Endodermal cell (in vitro differentiated cells): ENCODE measurements around the gene TMTC2. TPM values are rescaled to one million over a fixed set of nuclear protein-coding genes. Genes with fewer than 3 reads are reported as not detected.

ENCODE experiments used
- DNase-seq: peaks from one replicate; pipeline ENCODE4 v3.0.0-alpha.2; 2017
- H3K27ac ChIP-seq: 2 replicates; pipeline ENCODE4 v1.5.1; 2013; ENCODE audit warnings: mild to moderate bottlenecking, low read depth, low read length, moderate library complexity
- H3K27me3 ChIP-seq: 2 replicates; pipeline ENCODE4 v1.6.1; 2013; ENCODE audit warnings: mild to moderate bottlenecking, low read length, moderate library complexity; ENCODE audit not compliant: insufficient read depth, control insufficient read depth, poor library complexity, severe bottlenecking
- H3K36me3 ChIP-seq: 2 replicates; pipeline ENCODE4 v1.7.0; 2013; ENCODE audit warnings: mild to moderate bottlenecking, low read length, moderate library complexity; ENCODE audit not compliant: control insufficient read depth, insufficient read depth
- H3K4me1 ChIP-seq: one replicate; pipeline ENCODE4 v1.7.0; 2013; ENCODE audit warnings: low read length; ENCODE audit not compliant: control insufficient read depth, insufficient read depth
- H3K4me3 ChIP-seq: 2 replicates; pipeline ENCODE4 v1.5.1; 2013; ENCODE audit warnings: mild to moderate bottlenecking, low read length, moderate library complexity
- H3K9ac ChIP-seq: 2 replicates; pipeline ENCODE4 v1.6.1; 2013; ENCODE audit warnings: mild to moderate bottlenecking, low read length, moderate library complexity; ENCODE audit not compliant: poor library complexity, severe bottlenecking; ENCODE audit errors: extremely low read depth
- H3K9me3 ChIP-seq: 2 replicates; pipeline ENCODE4 v1.6.1; 2013; ENCODE audit warnings: mild to moderate bottlenecking, low read length, moderate library complexity; ENCODE audit not compliant: control insufficient read depth
- H3K27ac Mint-ChIP-seq: 2 replicates; pipeline ENCODE4 v1.8.0; 2020; ENCODE audit warnings: mixed read lengths
- H3K27me3 Mint-ChIP-seq: 2 replicates; pipeline ENCODE4 v1.8.0; 2021; ENCODE audit warnings: mild to moderate bottlenecking, mixed read lengths; ENCODE audit not compliant: insufficient read depth
- H3K36me3 Mint-ChIP-seq: 2 replicates; pipeline ENCODE4 v1.8.0; 2020; ENCODE audit warnings: low read depth, mixed read lengths
- H3K4me1 Mint-ChIP-seq: 2 replicates; pipeline ENCODE4 v1.8.0; 2020; ENCODE audit warnings: mixed read lengths
- H3K4me3 Mint-ChIP-seq: 2 replicates; pipeline ENCODE4 v1.8.0; 2020; ENCODE audit warnings: mild to moderate bottlenecking, moderate library complexity, mixed read lengths
- H3K9me3 Mint-ChIP-seq: 2 replicates; pipeline ENCODE4 v1.8.0; 2020; ENCODE audit warnings: mild to moderate bottlenecking, mixed read lengths
- WGBS, 2 experiments: methylation state at CpG; one replicate each; pipeline versions ENCODE4 v1.1.5 to v1.1.7; 2013; ENCODE audit warnings: missing lambda C conversion rate in 2 of 2, mixed read lengths in 1 of 2; ENCODE audit not compliant: insufficient coverage in 1 of 2, insufficient read length in 1 of 2; 5-methylcytosine and 5-hydroxymethylcytosine counted together
- total RNA-seq, 2 donors: library from RNA; stranded (reverse); fragmentation: NEBNext Ultra II Directional in 1 of 2; extraction: Animal tissue kit (Norgen Biotek cat#: 25700) in 1 of 2; gene quantifications; 2 replicates in 1 of 2; 3 replicates in 1 of 2; pipeline ENCODE4 v1.2.1, GENCODE V29; 2021
- TF ChIP-seq, protein P1 (sequence below): fragments of 200-600 bp; sonication (generic); conservative IDR thresholded peaks from 2 replicates; pipeline ENCODE4 v1.5.0; 2021; ENCODE audit warnings: antibody characterized with exemption, mild to moderate bottlenecking

The TMTC2 gene
- total RNA-seq, 2 donors from 2014 or later = 7.2 to 10.8 TPM

DNA sequence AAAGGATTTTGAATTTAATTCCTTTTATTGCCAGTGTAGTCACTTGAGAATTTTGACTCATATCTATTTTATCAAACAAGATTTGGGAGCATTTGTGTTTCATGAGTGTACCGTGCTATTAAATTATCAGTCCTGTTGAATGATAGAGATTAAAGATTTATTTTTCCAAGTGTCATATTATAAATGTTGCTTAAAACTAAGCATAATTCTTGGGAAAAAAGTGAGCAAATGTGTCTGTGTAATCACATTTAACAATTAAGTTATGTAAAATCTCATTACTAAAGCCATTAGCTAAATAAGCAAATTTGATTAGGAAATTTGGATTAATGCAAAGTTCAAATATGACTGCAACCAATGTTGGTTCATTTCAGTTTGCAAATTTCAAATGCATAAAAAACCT, 266.7 kb downstream of the TMTC2 start:
- H3K9me3 Mint-ChIP-seq = no peaks in the 10 kb centered on the region
- H3K27ac Mint-ChIP-seq = no peak overlapping the region
- Histone ChIP-seq H3K36me3 (no peaks in the 10 kb centered on the region), H3K9me3 (no peaks in the 10 kb centered on the region), H3K9ac (no peak overlapping the region), H3K4me3 (no peak overlapping the region), H3K27me3 (no peaks in the 10 kb centered on the region), H3K27ac (no peak overlapping the region), H3K4me1 (peaks cover 3% of the 10 kb centered on the region)
- H3K27me3 Mint-ChIP-seq = no peaks in the 10 kb centered on the region
- TF ChIP-seq, protein P1, sequence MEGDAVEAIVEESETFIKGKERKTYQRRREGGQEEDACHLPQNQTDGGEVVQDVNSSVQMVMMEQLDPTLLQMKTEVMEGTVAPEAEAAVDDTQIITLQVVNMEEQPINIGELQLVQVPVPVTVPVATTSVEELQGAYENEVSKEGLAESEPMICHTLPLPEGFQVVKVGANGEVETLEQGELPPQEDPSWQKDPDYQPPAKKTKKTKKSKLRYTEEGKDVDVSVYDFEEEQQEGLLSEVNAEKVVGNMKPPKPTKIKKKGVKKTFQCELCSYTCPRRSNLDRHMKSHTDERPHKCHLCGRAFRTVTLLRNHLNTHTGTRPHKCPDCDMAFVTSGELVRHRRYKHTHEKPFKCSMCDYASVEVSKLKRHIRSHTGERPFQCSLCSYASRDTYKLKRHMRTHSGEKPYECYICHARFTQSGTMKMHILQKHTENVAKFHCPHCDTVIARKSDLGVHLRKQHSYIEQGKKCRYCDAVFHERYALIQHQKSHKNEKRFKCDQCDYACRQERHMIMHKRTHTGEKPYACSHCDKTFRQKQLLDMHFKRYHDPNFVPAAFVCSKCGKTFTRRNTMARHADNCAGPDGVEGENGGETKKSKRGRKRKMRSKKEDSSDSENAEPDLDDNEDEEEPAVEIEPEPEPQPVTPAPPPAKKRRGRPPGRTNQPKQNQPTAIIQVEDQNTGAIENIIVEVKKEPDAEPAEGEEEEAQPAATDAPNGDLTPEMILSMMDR = no peak
- H3K4me1 Mint-ChIP-seq = peaks cover 3% of the 10 kb centered on the region
- no peak for DNase-seq
- no peak overlapping the region for H3K4me3 Mint-ChIP-seq
- WGBS, 2 experiments = 86% methylated on average over 1 of the region's 1 CpG; no CpG with 5 or more reads in 1 of the 2 experiments
- H3K36me3 Mint-ChIP-seq = no peaks in the 10 kb centered on the region

DNA sequence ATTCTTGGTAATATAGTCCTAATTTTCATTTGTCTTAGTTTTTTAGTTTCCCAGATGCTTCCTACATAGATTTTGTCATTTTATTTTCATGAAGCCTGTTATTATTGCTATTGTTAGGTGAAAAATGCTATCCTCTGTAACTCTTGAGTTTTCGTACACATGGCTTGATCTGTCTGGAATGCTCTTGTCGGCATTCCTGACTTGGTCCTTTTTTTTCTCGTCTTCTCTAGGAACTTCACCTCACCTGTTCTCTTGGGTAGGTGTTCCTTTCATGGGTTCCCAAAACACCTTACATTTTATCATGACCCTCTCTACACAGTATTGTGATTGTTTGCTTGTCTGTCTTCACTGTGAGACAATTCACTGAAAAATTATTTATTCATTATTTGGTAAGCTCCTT, 267.4 kb downstream of the TMTC2 start:
- no peak for DNase-seq
- no peak overlapping the region for H3K4me3 ChIP-seq
- Mint-ChIP-seq H3K27ac (no peak overlapping the region), H3K4me1 (peaks cover 3% of the 10 kb centered on the region), H3K4me3 (no peak overlapping the region), H3K9me3 (no peaks in the 10 kb centered on the region), H3K27me3 (no peaks in the 10 kb centered on the region), H3K36me3 (no peaks in the 10 kb centered on the region)
- peaks cover 3% of the 10 kb centered on the region for H3K4me1 ChIP-seq
- no peaks in the 10 kb centered on the region for H3K36me3 ChIP-seq
- H3K9ac ChIP-seq = no peak overlapping the region
- 86 to 100% methylated on average over 1 to 3 of the region's 3 CpGs for WGBS, 2 experiments
- no peaks in the 10 kb centered on the region for H3K9me3 ChIP-seq
- H3K27ac ChIP-seq = no peak overlapping the region
- TF ChIP-seq, protein P1 = no peak
- H3K27me3 ChIP-seq = no peaks in the 10 kb centered on the region

DNA sequence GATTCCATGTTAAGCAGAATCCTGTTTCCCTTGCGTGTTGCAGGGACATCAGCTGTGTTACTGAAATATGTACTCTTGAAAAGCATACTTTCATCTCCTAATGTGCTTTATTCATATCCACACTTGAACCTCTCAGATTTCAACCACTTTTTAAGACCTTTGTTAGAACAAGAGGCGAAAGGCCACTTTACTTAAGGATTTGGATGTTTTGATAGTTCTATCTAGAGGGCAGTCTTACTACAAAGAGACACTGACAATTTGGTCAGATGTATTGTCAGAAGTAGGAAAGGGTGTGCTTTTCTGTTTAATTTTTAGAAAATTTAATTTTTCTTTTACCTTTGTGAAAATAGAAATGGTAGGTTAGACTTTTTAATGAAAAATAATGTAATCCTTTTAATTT, 267.9 kb downstream of the TMTC2 start:
- no peak for DNase-seq
- H3K9me3 ChIP-seq = no peaks in the 10 kb centered on the region
- no peaks in the 10 kb centered on the region for H3K36me3 ChIP-seq
- no peak overlapping the region for H3K4me3 ChIP-seq
- H3K9ac ChIP-seq = no peak overlapping the region
- WGBS, 2 experiments = 100% methylated on average over 1 to 2 of the region's 2 CpGs
- H3K27ac ChIP-seq = no peak overlapping the region
- Mint-ChIP-seq H3K27ac (no peak overlapping the region), H3K27me3 (no peaks in the 10 kb centered on the region), H3K4me1 (peaks cover 3% of the 10 kb centered on the region), H3K36me3 (no peaks in the 10 kb centered on the region), H3K9me3 (no peaks in the 10 kb centered on the region), H3K4me3 (no peak overlapping the region)
- TF ChIP-seq, protein P1 = no peak
- peaks cover 3% of the 10 kb centered on the region for H3K4me1 ChIP-seq
- H3K27me3 ChIP-seq = no peaks in the 10 kb centered on the region
